Neural cell (in vitro differentiated cells): ENCODE measurements around the gene PDCD4. TPM values are rescaled to one million over a fixed set of nuclear protein-coding genes. Genes with fewer than 3 reads are reported as not detected.

Experiments used
- H2AFZ ChIP-seq: fragments of 200-600, 300-800 bp; sonication (generic), shearing (Covaris generic); 2 replicates; pipeline ENCODE4 v1.6.0; 2014; ENCODE audit warnings: low read depth, mild to moderate bottlenecking, antibody characterized with exemption, low read length, moderate library complexity
- H3F3A ChIP-seq: fragments of 200-600 bp; shearing (Covaris generic); 2 replicates; pipeline ENCODE4 v1.6.1; 2016; ENCODE audit warnings: mild to moderate bottlenecking, moderate library complexity, mixed read lengths, antibody characterized with exemption, low read length; ENCODE audit not compliant: insufficient read depth, poor library complexity, severe bottlenecking
- H3K27ac ChIP-seq: fragments of 200-600, 300-800 bp; sonication (generic), shearing (Covaris generic); 2 replicates; pipeline ENCODE4 v1.5.1; 2014; ENCODE audit warnings: mild to moderate bottlenecking, low read length, moderate library complexity
- H3K27me3 ChIP-seq: fragments of 300-800, 200-600 bp; sonication (generic), shearing (Covaris generic); 2 replicates; pipeline ENCODE4 v1.6.0; 2014; ENCODE audit warnings: mild to moderate bottlenecking, low read depth, low read length, moderate library complexity; ENCODE audit not compliant: insufficient read depth
- H3K36me3 ChIP-seq: fragments of 300-800, 200-600 bp; sonication (generic), shearing (Covaris generic); 2 replicates; pipeline ENCODE4 v1.5.1; 2014; ENCODE audit warnings: mild to moderate bottlenecking, antibody characterized with exemption, low read length, moderate library complexity; ENCODE audit not compliant: insufficient read depth
- H3K4me2 ChIP-seq: fragments of 300-800, 200-600 bp; sonication (generic), shearing (Covaris generic); 2 replicates; pipeline ENCODE4 v1.6.0; 2014; ENCODE audit warnings: mild to moderate bottlenecking, low read length
- H3K4me3 ChIP-seq: fragments of 300-800, 200-600 bp; sonication (generic), shearing (Covaris generic); 2 replicates; pipeline ENCODE4 v1.5.1; 2014; ENCODE audit warnings: mild to moderate bottlenecking, low read length, moderate library complexity
- H3K79me2 ChIP-seq: fragments of 200-600 bp; shearing (Covaris generic); replicated peaks from 2 replicates; pipeline ENCODE4 v1.6.0; 2014; ENCODE audit warnings: mild to moderate bottlenecking, low read length, moderate library complexity; ENCODE audit not compliant: insufficient read depth
- H3K9ac ChIP-seq: fragments of 300-800, 200-600 bp; sonication (generic), shearing (Covaris generic); 2 replicates; pipeline ENCODE4 v1.6.1; 2016; ENCODE audit warnings: mild to moderate bottlenecking, low read length, mixed read lengths
- H3K9me2 ChIP-seq: fragments of 200-600 bp; shearing (Covaris generic); 2 replicates; pipeline ENCODE4 v1.6.1; 2016; ENCODE audit warnings: mild to moderate bottlenecking, low read length, mixed read lengths; ENCODE audit not compliant: insufficient read depth
- H3K9me3 ChIP-seq: fragments of 200-600, 300-800 bp; sonication (generic), shearing (Covaris generic); 2 replicates; pipeline ENCODE4 v1.6.1; 2016; ENCODE audit warnings: mild to moderate bottlenecking, mixed run types, low read length, moderate library complexity, mixed read lengths
- H4K20me1 ChIP-seq: fragments of 200-600 bp; shearing (Covaris generic); 2 replicates; pipeline ENCODE4 v1.6.1; 2016; ENCODE audit warnings: mild to moderate bottlenecking, mixed run types; ENCODE audit not compliant: insufficient read depth
- CTCF ChIP-seq: fragments of 450-650 bp; IDR thresholded peaks from 2 replicates; pipeline ENCODE4 v1.5.1; 2014; ENCODE audit warnings: antibody characterized with exemption, mild to moderate bottlenecking, moderate library complexity; ENCODE audit not compliant: poor library complexity, severe bottlenecking
- EP300 ChIP-seq: fragments of 450-650 bp; conservative IDR thresholded peaks from 2 replicates; pipeline ENCODE4 v1.6.1; 2014; ENCODE audit warnings: antibody characterized with exemption, mild to moderate bottlenecking, moderate library complexity; ENCODE audit not compliant: poor library complexity, severe bottlenecking
- EZH2 ChIP-seq: fragments of 200-600, 300-800 bp; shearing (Covaris generic), sonication (generic); IDR thresholded peaks from 2 replicates; pipeline ENCODE4 v1.6.1; 2014; ENCODE audit warnings: antibody characterized with exemption, low read length, borderline replicate concordance, mild to moderate bottlenecking; ENCODE audit not compliant: insufficient read depth, poor library complexity, severe bottlenecking
- MXI1 ChIP-seq: fragments of 450-650 bp; conservative IDR thresholded peaks from 2 replicates; pipeline ENCODE4 v1.6.1; 2014; ENCODE audit warnings: antibody characterized with exemption, mild to moderate bottlenecking; ENCODE audit not compliant: poor library complexity, severe bottlenecking
- POLR2AphosphoS5 ChIP-seq: IDR thresholded peaks from 2 replicates; pipeline ENCODE4 v1.6.1; 2012
- RAD21 ChIP-seq: fragments of 450-650 bp; conservative IDR thresholded peaks from 2 replicates; pipeline ENCODE4 v1.6.1; 2014; ENCODE audit warnings: antibody characterized with exemption, mild to moderate bottlenecking, moderate library complexity
- SMC3 ChIP-seq: fragments of 450-650 bp; conservative IDR thresholded peaks from 2 replicates; pipeline ENCODE4 v1.6.1; 2014; ENCODE audit warnings: antibody characterized with exemption, mild to moderate bottlenecking, moderate library complexity; ENCODE audit not compliant: poor library complexity
- polyA plus RNA-seq: library from polyadenylated mRNA; depleted of rRNA; stranded (reverse); fragments of >200 nt; gene quantifications from 2 replicates; pipeline ENCODE4 v1.2.3, GENCODE V29; 2014

The PDCD4 gene
- polyA plus RNA-seq, 1 donor from 2014 or later = 83.5 TPM

DNA sequence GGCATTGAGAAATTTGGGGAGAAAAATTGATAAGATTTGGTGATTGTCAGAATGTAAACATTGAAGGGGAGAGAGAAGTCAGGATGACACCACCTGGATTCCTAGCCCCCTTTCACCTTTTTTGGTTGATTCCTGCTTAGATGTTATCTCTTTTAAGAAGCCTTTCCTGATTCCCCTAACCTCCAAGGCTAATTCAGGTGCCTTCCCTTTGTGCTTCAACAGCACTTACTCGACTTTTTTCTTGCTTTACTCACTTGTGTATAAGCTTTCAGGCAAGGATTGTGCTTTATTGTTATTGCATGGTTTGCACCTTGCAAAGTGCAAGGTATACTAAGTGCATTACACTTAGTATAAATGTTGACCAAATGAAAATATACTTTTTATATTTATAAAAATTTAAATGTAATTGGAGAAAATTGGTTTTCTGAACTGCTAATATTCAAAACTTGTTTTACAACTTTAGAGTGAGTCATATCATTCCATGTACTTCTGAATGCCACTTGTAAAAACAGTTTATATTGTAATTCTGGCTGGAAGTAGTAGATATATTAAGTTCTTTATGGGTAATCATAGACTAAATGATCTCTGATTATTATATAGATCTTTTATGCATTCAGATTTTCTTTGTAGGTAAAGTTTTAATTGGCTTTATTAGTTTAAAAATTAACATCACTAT lies 60.9 kb downstream of the PDCD4 start:
- Histone ChIP-seq H3K27me3 (no peaks in the 10 kb centered on the region), H3K36me3 (no peaks in the 10 kb centered on the region), H3K9me2 (no peaks in the 10 kb centered on the region), H4K20me1 (peaks cover 7% of the 10 kb centered on the region), H3K9me3 (no peaks in the 10 kb centered on the region), H3K4me2 (no peak overlapping the region), H3F3A (no peaks in the 10 kb centered on the region), H3K9ac (no peak overlapping the region), H2AFZ (no peak overlapping the region), H3K4me3 (no peak overlapping the region), H3K27ac (no peak overlapping the region), H3K79me2 (peaks cover 93% of the 10 kb centered on the region)
- TF ChIP-seq EZH2 = no peak

DNA sequence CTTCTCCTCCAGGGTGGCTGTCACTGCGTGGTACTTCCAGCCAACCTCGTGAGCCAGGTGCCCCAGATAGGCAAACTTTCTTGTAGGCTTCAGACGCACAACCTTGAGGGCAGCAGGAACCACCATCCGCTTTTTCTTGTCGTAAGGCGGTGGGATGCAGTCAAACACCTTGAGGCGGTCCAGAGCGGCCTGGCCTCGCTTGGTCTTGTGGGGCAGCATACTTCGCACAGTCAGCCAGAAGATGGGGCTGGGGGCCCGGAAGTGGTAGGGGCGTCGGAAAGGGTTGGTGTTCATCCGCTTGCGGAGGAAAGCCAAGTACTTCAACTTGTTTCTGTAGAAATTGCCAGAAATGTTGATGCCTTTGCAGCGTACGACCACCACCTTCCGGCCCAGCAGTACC lies 65.0 kb downstream of the PDCD4 start:
- no peaks in the 10 kb centered on the region for H3K36me3 ChIP-seq
- TF ChIP-seq RAD21 = no peak
- TF ChIP-seq POLR2AphosphoS5 = no peak
- no peak for TF ChIP-seq SMC3
- no peak for TF ChIP-seq CTCF
- TF ChIP-seq EZH2 = no peak
- no peak for TF ChIP-seq MXI1
- no peak overlapping the region for H3K4me3 ChIP-seq
- no peak overlapping the region for H2AFZ ChIP-seq
- H3K27me3 ChIP-seq = no peaks in the 10 kb centered on the region
- H3K4me2 ChIP-seq = no peak overlapping the region
- H3K9me2 ChIP-seq = no peaks in the 10 kb centered on the region
- no peaks in the 10 kb centered on the region for H3K9me3 ChIP-seq
- no peak overlapping the region for H3K27ac ChIP-seq
- H3K79me2 ChIP-seq = peaks cover 90% of the 10 kb centered on the region
- no peak overlapping the region for H3K9ac ChIP-seq
- no peaks in the 10 kb centered on the region for H3F3A ChIP-seq
- H4K20me1 ChIP-seq = peaks cover 5% of the 10 kb centered on the region

DNA sequence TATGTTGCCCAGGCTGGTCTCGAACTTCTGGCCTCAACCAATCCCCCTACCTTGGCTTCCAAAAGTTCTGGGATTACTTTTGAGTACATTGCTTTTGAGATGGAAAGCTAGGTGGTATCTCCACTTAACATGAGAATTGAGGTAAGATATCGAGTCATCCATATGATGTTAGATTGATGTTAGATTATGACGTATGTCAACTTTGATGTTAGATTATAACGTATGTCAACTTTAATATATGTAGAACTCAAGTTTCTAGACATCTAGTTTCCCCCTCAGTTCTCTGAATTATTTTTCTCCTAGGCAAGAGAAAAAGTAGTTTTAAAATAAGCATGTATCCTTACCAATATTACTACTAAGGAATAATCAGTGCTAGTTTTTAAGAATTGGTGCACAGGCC lies 67.7 kb downstream of the PDCD4 start:
- H3K9me3 ChIP-seq = no peaks in the 10 kb centered on the region
- H3K9ac ChIP-seq = no peak overlapping the region
- H3K4me3 ChIP-seq = no peak overlapping the region
- peaks cover 91% of the 10 kb centered on the region for H3K79me2 ChIP-seq
- no peaks in the 10 kb centered on the region for H3K36me3 ChIP-seq
- H3K9me2 ChIP-seq = no peaks in the 10 kb centered on the region
- H3F3A ChIP-seq = no peaks in the 10 kb centered on the region
- no peak overlapping the region for H3K27ac ChIP-seq
- H4K20me1 ChIP-seq = no peaks in the 10 kb centered on the region
- TF ChIP-seq EP300 (peak; percentile 96), EZH2 (no peak), POLR2AphosphoS5 (peak; percentile 74)
- no peak overlapping the region for H3K4me2 ChIP-seq
- no peak overlapping the region for H2AFZ ChIP-seq
- no peaks in the 10 kb centered on the region for H3K27me3 ChIP-seq
